Neural crest cell (in vitro differentiated cells): ENCODE data around the gene RECK. TPM values are rescaled to one million over a fixed set of nuclear protein-coding genes. Genes with fewer than 3 reads are reported as not detected.

Experiments
- DNase-seq: peaks from one replicate; pipeline ENCODE4 v3.0.0; 2021; ENCODE audit warnings: low read depth, mixed read lengths, low spot score
- H3K27ac Mint-ChIP-seq: one replicate; pipeline ENCODE4 v1.8.0; 2021; ENCODE audit warnings: mild to moderate bottlenecking, mixed read lengths; ENCODE audit not compliant: unreplicated experiment
- H3K27me3 Mint-ChIP-seq: 2 replicates; pipeline ENCODE4 v1.8.0; 2021; ENCODE audit warnings: low read depth, mild to moderate bottlenecking, mixed read lengths
- H3K36me3 Mint-ChIP-seq: 2 replicates; pipeline ENCODE4 v1.8.0; 2021; ENCODE audit warnings: low read depth, mild to moderate bottlenecking, mixed read lengths
- H3K4me1 Mint-ChIP-seq: 2 replicates; pipeline ENCODE4 v1.8.0; 2021; ENCODE audit warnings: mixed read lengths
- H3K4me3 Mint-ChIP-seq: one replicate; pipeline ENCODE4 v1.8.0; 2021; ENCODE audit warnings: mild to moderate bottlenecking, mixed read lengths
- H3K9me3 Mint-ChIP-seq: 2 replicates; pipeline ENCODE4 v1.8.0; 2021; ENCODE audit warnings: mixed read lengths
- total RNA-seq: library from RNA; stranded (reverse); gene quantifications from 2 replicates; pipeline ENCODE4 v1.2.1, GENCODE V29; 2021
- TF ChIP-seq, protein P1 (sequence below): fragments of 200-600 bp; sonication (generic); conservative IDR thresholded peaks from 2 replicates; pipeline ENCODE4 v1.5.0; 2021; ENCODE audit warnings: antibody characterized with exemption, mild to moderate bottlenecking

Gene RECK
- total RNA-seq, 1 donor from 2014 or later: 9.5 TPM

DNA sequence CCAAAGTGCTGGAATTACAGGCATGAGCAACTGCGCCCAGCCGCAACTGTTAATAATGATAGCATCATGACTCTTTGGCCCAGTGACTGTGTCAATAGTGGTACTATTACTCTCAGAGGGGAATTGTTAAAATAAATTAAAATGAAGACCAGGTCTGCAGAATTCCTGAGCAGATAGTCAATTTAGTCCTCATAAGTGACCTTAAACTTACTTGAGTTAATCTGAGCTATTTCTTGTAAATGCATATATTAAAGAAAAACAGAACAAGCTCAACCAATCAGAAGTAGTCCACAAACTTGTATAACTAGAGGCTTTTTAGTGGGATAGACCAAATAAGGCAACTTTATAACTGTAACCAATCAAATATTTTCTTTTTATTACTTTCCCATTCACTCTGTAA lies 1.7 kb upstream of the RECK start:
- no peaks in the 10 kb centered on the region for H3K36me3 Mint-ChIP-seq
- TF ChIP-seq, protein P1, sequence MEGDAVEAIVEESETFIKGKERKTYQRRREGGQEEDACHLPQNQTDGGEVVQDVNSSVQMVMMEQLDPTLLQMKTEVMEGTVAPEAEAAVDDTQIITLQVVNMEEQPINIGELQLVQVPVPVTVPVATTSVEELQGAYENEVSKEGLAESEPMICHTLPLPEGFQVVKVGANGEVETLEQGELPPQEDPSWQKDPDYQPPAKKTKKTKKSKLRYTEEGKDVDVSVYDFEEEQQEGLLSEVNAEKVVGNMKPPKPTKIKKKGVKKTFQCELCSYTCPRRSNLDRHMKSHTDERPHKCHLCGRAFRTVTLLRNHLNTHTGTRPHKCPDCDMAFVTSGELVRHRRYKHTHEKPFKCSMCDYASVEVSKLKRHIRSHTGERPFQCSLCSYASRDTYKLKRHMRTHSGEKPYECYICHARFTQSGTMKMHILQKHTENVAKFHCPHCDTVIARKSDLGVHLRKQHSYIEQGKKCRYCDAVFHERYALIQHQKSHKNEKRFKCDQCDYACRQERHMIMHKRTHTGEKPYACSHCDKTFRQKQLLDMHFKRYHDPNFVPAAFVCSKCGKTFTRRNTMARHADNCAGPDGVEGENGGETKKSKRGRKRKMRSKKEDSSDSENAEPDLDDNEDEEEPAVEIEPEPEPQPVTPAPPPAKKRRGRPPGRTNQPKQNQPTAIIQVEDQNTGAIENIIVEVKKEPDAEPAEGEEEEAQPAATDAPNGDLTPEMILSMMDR: no peak
- no peak overlapping the region for H3K27ac Mint-ChIP-seq
- peak overlapping the region; percentile 73 for H3K4me3 Mint-ChIP-seq
- no peaks in the 10 kb centered on the region for H3K9me3 Mint-ChIP-seq
- H3K4me1 Mint-ChIP-seq: peaks cover 20% of the 10 kb centered on the region
- DNase-seq: no peak
- peaks cover 26% of the 10 kb centered on the region for H3K27me3 Mint-ChIP-seq

- H3K27ac Mint-ChIP-seq: peak overlapping the region; percentile 85
- H3K27me3 Mint-ChIP-seq: peaks cover 17% of the 10 kb centered on the region
- H3K4me1 Mint-ChIP-seq: peaks cover 31% of the 10 kb centered on the region
- no peaks in the 10 kb centered on the region for H3K9me3 Mint-ChIP-seq
- H3K36me3 Mint-ChIP-seq: no peaks in the 10 kb centered on the region
- TF ChIP-seq, protein P1: no peak
- peak overlapping the region; percentile 91 for H3K4me3 Mint-ChIP-seq
- no peak for DNase-seq
Measured at GRCh38 chr9:36036253-36036779, 397 bp upstream of the RECK start.

DNA sequence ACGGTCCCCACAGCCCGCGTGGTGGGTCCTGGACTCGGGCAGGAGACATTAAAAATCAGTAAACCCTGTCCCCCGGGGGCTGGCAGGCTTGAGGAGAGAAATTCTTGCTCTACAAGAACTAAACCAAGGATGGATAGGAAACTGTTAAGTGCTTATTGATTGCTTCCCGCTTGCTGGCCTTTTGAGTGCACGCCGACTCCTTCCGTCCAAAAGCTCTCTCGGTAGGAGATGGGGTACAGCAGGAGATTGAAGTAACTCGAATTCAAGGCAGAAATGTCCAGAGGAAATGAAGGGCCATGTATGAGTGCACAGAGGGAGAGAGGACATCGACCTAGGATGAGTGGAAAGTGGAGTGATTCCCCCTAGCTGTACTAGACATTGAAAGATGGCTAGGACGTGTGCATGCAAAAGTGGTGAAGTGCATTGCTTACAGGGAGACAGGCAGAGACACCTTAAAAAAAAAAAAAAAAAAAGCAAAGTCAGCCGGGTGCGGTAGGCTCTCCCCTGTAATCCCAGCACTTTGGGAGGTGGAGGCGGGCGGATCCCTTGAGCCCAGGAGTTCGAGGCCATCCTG lies 923 bp downstream of the RECK start:
- no peaks in the 10 kb centered on the region for H3K9me3 Mint-ChIP-seq
- H3K36me3 Mint-ChIP-seq: no peaks in the 10 kb centered on the region
- peaks cover 5% of the 10 kb centered on the region for H3K27me3 Mint-ChIP-seq
- peaks cover 35% of the 10 kb centered on the region for H3K4me1 Mint-ChIP-seq
- H3K4me3 Mint-ChIP-seq: peak overlapping the region; percentile 90
- peak overlapping the region; percentile 24 for H3K27ac Mint-ChIP-seq
- no peak for DNase-seq
- TF ChIP-seq, protein P1: no peak

- no peak overlapping the region for H3K27ac Mint-ChIP-seq
- DNase-seq: no peak
- peaks cover 5% of the 10 kb centered on the region for H3K9me3 Mint-ChIP-seq
- H3K36me3 Mint-ChIP-seq: peaks cover 4% of the 10 kb centered on the region
- H3K4me3 Mint-ChIP-seq: peak overlapping the region; percentile 90
- H3K4me1 Mint-ChIP-seq: peaks cover 35% of the 10 kb centered on the region
- TF ChIP-seq, protein P1: no peak
- H3K27me3 Mint-ChIP-seq: no peaks in the 10 kb centered on the region
Measured at GRCh38 chr9:36039121-36039520, 2.4 kb downstream of the RECK start.

GRCh38 chr9:36039696-36040095 lies 3.0 kb downstream of the RECK start:
- peaks cover 4% of the 10 kb centered on the region for H3K36me3 Mint-ChIP-seq
- TF ChIP-seq, protein P1: no peak
- H3K9me3 Mint-ChIP-seq: peaks cover 5% of the 10 kb centered on the region
- peak overlapping the region; percentile 90 for H3K4me3 Mint-ChIP-seq
- peaks cover 38% of the 10 kb centered on the region for H3K4me1 Mint-ChIP-seq
- no peak overlapping the region for H3K27ac Mint-ChIP-seq
- no peak for DNase-seq
- H3K27me3 Mint-ChIP-seq: no peaks in the 10 kb centered on the region
